GM18507 (cell line): ENCODE results near the gene ZNF425.
"Not testable (repeated sequence)": the region's sequence is repeated elsewhere in the genome, so short reads cannot be mapped to it uniquely, and the experiment has no call there.

Experiments
- DNase-seq: peaks from one replicate; pipeline ENCODE4 v3.0.0; 2011; ENCODE audit warnings: low read depth; ENCODE audit not compliant: insufficient read length; ENCODE audit errors: extremely low spot score
- FAIRE-seq: peaks from 2 replicates; lab custom pipeline; 2011; peaks lifted over from hg19 to GRCh38; lab: Jason Lieb, UNC

ZNF425 gene

GRCh38 chr7:149125863-149126661 lies at the start of gene ZNF425:
TSS of gene ZNF425 (minus strand) at chr7:149126324. CDS start at chr7:149126213, 111 bp downstream.
- peak; percentile 84 for FAIRE-seq
- DNase-seq = peak; percentile 88

- FAIRE-seq (no peak), DNase-seq (no peak)
Measured at GRCh38 chr7:149175150-149175549, 49.0 kb upstream of the ZNF425 start.

- FAIRE-seq = no peak
- DNase-seq = no peak
Measured at GRCh38 chr7:149172534-149172920, 46.4 kb upstream of the ZNF425 start.

GRCh38 chr7:149171892-149172533 lies 45.9 kb upstream of the ZNF425 start:
- no peak for FAIRE-seq
- no peak for DNase-seq

GRCh38 chr7:149166630-149167352 lies 40.7 kb upstream of the ZNF425 start:
- DNase-seq = no peak
- FAIRE-seq = no peak

GRCh38 chr7:149166142-149166541 lies 40.0 kb upstream of the ZNF425 start:
- DNase-seq = no peak

GRCh38 chr7:149161241-149161848 lies 35.2 kb upstream of the ZNF425 start:
- no peak for FAIRE-seq
- no peak for DNase-seq

More at GRCh38 chr7:149166142-149166541, 40.0 kb upstream of the ZNF425 start:
- FAIRE-seq = no peak

GRCh38 chr7:149156898-149157297 lies 30.8 kb upstream of the ZNF425 start:
- no peak for FAIRE-seq
- no peak for DNase-seq

- DNase-seq (no peak), FAIRE-seq (no peak)
Measured at GRCh38 chr7:149154056-149154455, 27.9 kb upstream of the ZNF425 start.

- no peak for FAIRE-seq
- DNase-seq = no peak
Measured at GRCh38 chr7:149153346-149153745, 27.2 kb upstream of the ZNF425 start.

- no peak for DNase-seq
- FAIRE-seq = no peak
Measured at GRCh38 chr7:149150981-149151380, 24.9 kb upstream of the ZNF425 start.

- DNase-seq = peak; percentile 39
Measured at GRCh38 chr7:149147752-149148653, 21.9 kb upstream of the ZNF425 start.

GRCh38 chr7:149147072-149147751 lies 21.1 kb upstream of the ZNF425 start, which contains the start of gene ZNF398:
TSS of gene ZNF398 (plus strand) at chr7:149147453. CDS start at chr7:149147743, 290 bp downstream.
- peak; percentile 78 for FAIRE-seq
- DNase-seq = peak; percentile 91

More at GRCh38 chr7:149147752-149148653, 21.9 kb upstream of the ZNF425 start:
- no peak for FAIRE-seq

GRCh38 chr7:149145031-149145845 lies 19.1 kb upstream of the ZNF425 start:
- DNase-seq (no peak), FAIRE-seq (no peak)

- not testable (repeated sequence) for FAIRE-seq, DNase-seq
Measured at GRCh38 chr7:149144436-149144922, 18.4 kb upstream of the ZNF425 start.

- no peak for FAIRE-seq
- DNase-seq = no peak
Measured at GRCh38 chr7:149141893-149142292, 15.8 kb upstream of the ZNF425 start.

- FAIRE-seq (no peak), DNase-seq (no peak)
Measured at GRCh38 chr7:149140831-149141230, 14.7 kb upstream of the ZNF425 start.
